Hematopoietic multipotent progenitor cell treated with erythropoietin and hydrocortisone succinate and interleukin-3 and kit ligand, for 17 days (in vitro differentiated cells): ENCODE measurements around the gene EEIG1.

Experiments used
- DNase-seq: peaks from one replicate; pipeline ENCODE4 v3.0.0-alpha.2; 2015; ENCODE audit warnings: low spot score

EEIG1 gene

DNA sequence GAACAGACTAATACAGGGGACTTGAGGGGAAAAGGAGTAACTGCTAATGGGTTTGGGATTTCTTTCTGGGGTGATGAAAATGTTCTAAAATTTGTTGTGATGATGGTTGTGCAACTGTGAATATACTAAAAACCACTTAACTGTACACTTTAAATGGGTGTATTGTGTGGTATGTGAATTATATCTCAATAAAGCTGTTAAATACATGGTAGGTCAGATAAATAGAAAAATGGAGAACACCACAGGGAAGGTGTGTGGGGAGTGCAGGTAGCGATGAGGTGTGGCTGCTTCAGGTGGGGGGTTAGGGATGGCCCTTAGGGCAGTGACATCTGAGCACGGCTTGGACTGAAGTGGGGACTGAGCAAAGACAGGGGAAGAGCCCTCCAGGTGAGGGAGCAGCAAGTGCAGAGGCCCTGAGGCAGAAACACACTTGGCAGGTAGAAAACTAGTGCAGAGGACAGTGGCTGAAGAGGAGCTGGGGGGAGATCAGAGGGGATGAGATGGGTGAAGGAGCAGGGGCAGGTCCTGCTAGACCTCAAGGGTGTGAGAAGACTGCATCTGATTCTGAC is 20.9 kb downstream of the EEIG1 start:
- DNase-seq = no peak

GRCh38 chr9:127959398-127959797 is 21.4 kb downstream of the EEIG1 start:
- DNase-seq = no peak

DNA sequence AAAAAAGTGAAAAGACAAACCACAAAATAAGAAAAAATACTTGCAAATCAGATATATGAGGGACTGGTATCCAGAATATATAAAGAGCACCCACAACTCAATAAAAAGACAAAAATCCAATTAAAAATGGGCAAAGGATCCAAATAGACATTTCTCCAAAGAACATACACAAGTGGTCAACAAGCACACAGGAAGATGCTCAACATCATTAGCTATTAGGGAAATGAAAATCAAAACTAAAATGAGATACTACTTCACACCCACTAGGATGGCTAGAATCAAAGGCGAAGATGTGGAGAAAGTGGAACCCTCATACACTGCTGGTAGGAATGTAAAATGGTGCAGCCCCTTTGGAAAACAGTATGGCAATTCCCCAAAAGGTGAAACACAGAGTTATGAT is 22.1 kb downstream of the EEIG1 start:
- no peak for DNase-seq

DNA sequence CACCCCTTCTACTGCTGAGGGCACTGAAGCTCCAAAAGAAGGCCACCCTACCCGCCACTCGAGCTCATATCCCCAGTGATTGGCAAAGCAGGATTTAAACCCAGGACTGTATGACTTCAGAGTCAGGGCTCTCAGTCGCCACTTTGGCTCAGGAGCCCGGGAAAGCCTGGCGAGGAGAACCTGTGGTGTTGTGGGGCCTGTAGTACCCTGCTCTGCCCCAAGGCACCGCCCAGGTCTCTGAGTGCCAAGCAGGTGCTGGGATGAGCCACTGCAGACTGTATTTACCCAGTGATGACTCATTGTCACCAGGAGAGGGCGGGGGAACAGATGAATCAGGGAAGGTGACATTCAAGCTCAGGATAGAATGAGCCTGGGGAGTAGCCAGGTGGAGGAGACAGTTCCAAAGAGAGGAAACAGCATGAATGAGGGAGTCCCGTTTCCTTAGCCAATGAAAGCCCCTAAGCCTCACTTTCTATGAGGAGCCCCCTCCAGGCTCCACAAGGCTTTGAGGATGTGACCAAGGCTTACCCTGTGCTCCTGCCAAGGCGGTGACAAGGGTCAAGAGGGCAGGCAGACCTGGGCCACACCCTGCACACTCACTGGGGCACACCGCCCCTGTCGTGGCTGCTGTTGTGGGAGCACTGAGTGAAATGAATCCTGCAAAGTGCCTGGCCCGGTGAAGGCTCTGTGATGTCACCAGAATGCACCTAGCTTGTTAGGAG is 25.3 kb downstream of the EEIG1 start:
- DNase-seq = peak; percentile 69

DNA sequence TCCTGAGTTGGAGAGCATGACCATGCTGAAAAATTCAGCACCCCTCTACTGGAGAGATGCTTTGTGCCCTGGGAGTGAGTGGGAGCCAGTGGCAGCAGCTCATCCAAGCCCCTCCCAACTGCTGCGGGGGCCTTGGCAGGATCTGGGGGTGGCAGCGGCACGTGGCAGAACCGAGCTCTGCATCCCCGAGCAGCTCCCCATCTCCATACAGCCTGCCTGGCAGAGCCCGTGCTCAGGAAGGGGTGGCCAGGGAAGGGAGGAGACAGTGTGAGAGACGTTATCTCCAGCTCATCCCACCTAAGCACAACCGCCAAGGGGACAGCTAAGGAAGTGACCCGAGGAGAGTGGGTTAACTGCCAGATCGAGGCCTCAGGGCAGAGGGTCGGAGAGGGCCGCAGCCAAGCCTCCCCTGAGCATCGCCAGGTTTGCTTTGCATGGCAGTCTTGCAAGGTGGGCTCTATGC is 25.9 kb downstream of the EEIG1 start:
- no peak for DNase-seq

DNA sequence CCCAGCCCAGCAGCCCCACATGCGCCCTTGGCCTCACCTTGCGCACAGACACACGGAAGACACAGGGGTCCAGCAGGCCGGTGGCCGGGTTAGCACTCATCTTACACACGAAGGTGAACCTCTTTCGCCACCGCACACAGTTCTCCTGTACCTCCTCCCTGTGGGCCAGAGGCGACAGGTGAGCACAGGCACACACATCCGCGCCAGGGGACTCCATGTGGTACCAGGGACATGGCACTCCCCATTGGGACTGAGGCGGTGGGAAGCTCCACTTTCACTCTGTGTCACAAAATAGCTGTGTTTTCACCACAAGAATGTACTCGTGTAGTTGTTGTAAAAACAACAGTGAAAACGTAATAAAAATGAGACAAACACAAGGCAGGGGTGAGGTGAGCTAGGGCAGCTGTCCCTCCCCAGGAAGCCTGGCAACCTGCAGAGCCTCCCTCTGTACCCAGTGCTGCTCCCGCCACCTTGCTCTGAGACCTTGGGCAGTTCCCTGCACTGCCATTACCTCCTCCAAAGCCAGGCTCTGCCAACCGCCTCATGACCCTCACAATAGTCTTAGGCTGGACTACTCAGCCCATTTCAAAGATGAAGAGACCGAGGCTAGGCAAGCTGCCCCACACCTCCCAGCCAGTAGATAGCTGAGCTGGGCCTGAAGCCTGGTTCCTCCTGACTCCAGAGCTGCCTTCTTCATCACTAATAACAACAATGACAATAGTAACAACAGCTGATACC is 26.9 kb downstream of the EEIG1 start:
- no peak for DNase-seq

- DNase-seq = no peak
Observed at GRCh38 chr9:127953154-127953553, 27.6 kb downstream of the EEIG1 start.

- no peak for DNase-seq
Observed at GRCh38 chr9:127950513-127951289, 30.1 kb downstream of the EEIG1 start.

DNA sequence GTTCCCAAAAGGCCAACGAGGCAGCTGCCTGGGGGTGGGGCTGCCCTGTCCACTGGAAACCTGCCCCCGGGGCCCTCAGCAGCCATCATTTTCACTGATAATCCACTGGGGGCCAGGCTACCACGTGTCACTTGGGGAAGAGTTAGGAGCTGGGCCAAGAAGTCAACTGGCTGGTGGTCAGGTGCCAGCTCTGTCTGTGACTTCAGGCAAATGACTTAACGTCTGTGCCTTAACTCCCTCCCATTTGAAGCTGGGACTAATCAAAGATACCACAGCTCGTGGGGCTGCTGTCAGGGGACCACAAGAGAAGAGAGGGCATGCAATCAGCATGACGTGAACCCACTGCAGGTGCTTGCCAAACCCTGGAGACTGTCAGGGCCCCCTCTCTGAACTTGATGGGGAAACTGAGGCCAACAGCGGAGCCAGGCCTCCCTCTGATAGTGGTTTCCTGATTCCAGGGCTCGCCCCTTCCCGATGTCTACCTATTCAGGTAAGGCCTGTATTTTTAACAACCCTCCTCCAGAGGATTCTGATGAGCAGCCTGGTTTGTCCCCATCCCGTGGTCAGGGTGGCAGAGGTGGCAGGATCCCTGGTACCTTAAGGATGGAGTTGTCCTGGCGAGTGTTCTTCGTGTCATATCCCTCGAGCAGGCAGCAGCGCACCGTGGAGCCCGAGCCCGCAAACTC is 30.8 kb downstream of the EEIG1 start:
- DNase-seq = peak; percentile 50

DNA sequence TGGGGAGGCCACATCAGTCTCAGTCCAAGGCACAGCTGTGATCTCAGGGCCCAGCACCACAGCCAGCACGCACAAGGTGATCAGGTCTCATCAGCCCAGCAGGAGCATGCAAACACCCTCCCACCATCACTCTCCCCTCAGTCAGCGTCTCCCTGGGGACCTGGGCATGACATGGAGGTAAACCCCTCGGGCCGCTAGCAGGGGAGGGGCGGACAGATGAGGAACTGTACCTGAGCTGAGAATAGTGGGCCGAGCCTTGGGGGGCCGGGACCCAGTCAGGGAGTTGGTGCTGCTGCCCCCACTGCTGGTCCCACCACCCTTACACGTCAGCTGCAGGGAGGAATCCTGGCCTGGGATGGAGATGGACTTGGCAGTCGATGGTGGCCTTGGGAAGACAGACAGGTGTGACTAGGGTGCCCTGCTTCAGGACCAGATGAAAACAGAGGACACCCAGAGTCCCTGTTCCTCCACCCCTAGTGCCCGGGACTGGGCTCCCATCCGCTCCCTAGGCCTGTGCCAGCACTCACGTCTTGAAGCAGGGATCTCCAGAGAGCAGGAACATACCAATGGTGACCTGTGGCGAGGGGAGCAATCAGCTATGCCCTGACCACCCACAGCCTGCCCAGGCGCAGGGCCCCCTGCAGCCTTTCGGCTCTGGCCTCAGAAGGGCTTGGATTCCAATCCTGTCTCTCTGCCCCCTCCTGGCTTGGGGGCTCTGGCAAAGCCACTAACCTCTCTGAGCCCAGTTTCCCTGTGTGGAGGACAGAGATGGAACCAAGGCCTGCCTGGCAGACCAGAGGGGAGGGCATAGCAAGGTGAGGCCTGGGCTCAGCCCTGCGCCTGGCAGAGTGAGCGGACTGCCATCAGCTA is 32.7 kb downstream of the EEIG1 start:
- no peak for DNase-seq

GRCh38 chr9:127946728-127947127 is 34.1 kb downstream of the EEIG1 start:
- DNase-seq = no peak

DNA sequence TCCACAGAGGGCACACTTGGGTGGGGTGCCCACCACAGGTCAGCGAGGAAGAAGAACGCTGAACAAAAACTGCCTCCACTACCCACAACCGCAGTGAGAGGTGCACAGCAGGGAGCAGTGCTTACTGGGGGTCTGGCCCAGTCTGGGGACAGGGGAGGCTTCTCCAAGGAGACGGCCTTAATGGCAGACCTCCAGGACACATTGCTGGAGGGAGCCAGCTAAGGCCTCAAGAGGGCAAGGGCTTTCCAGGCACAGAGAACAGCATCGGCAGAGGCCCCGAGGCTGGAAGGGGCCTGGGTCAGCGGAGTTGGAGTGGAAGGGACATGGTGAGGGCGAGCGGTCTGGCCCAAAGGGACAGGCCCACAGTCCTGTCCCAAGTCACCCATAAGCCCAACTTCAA is 34.8 kb downstream of the EEIG1 start:
- no peak for DNase-seq

GRCh38 chr9:127945338-127945737 is 35.5 kb downstream of the EEIG1 start:
- no peak for DNase-seq

GRCh38 chr9:127944586-127945218 is 36.1 kb downstream of the EEIG1 start:
- DNase-seq = no peak

DNA sequence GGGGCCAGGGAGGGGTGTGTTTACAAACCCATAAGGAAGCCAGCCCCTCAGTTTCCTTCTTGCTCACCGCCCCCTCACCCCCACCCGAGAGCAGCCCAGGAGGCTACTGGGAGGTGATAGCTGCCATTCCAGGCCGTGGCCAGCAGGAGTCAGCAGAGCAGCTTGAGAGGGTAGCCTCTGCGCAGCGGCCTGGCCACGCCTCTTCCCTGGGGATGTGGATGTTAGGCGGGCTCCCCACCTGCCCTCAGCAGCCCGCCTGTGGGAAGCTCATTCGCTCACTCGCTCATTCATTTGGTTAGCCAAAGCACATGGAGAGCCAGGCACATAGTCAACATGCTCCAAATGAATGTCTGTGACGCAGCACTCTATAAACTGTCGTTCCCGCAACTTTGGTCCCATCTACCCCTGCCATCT is 37.1 kb downstream of the EEIG1 start:
- peak; percentile 78 for DNase-seq

GRCh38 chr9:127943011-127943662 is 37.7 kb downstream of the EEIG1 start:
- DNase-seq = no peak

DNA sequence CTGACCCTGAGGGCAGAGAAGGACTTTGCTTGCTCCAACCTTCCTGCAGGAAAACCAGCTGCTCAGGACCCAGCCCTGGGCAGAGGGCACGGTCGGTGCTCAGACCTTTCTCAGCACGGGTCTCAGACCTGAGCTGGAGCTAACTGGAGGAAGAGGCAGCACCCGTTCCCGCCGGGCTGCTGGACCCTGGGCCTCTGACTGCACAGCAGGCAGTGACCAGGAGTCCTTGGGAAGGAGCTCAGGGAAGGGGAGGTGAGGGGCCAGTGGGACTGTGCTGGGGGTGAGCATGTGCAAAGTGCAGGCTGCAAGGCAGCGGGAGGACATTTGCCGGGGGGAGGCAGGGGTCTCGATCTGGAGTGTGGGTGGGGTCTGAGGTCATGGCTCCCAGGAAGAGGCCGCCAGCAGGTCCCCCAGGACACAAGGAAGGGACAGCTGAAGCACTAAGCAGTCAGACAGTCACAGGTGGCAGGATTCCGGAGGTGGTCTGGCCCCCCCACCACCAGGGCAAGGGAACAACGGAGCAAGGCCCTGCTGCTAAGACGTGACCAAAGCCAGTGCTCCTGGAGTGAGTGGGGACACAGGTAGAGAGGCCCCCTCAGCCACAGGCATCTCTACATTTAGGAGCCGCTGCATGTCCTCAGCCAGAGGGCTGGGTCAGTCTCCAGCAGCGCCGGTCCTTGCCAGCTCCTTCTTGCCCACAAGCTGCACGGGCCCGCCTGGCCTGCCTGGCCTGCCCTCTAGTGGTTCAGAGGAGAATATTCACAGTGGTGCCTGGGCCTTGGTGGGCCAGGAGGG is 38.4 kb downstream of the EEIG1 start:
- DNase-seq = peak; percentile 83

GRCh38 chr9:127941961-127942215 is 38.9 kb downstream of the EEIG1 start:
- DNase-seq = peak; percentile 46
